GM19043 (cell line): ENCODE data around the gene FAM8A1.
A peak's percentile ranks its signal among the peaks of the same experiment; 100 is the strongest.
"Not testable (repeated sequence)": the region's sequence is repeated elsewhere in the genome, so short reads cannot be mapped to it uniquely, and the experiment has no call there.

Experiments used
- ATAC-seq: cut with Tn5 transposase; IDR thresholded peaks from one replicate; pipeline ENCODE4 v1.9.1; 2021; ENCODE audit warnings: low read depth; ENCODE audit not compliant: unreplicated experiment

Gene FAM8A1

GRCh38 chr6:17599877-17600526 lies at the start of gene FAM8A1:
Gene FAM8A1 (plus strand): TSS chr6:17600302. CDS start chr6:17600410, 108 bp downstream.
- ATAC-seq: peak; percentile 81

GRCh38 chr6:17551383-17551958 lies 48.6 kb upstream of the FAM8A1 start:
- no peak for ATAC-seq

GRCh38 chr6:17552861-17553260 lies 47.2 kb upstream of the FAM8A1 start:
- no peak for ATAC-seq

GRCh38 chr6:17556014-17556413 lies 44.1 kb upstream of the FAM8A1 start:
- no peak for ATAC-seq

- ATAC-seq: no peak
Observed at GRCh38 chr6:17562636-17563035, 37.5 kb upstream of the FAM8A1 start.

- no peak for ATAC-seq
Observed at GRCh38 chr6:17565399-17565798, 34.7 kb upstream of the FAM8A1 start.

- ATAC-seq: no peak
Observed at GRCh38 chr6:17574866-17575560, 25.1 kb upstream of the FAM8A1 start.

GRCh38 chr6:17577059-17577458 lies 23.0 kb upstream of the FAM8A1 start:
- ATAC-seq: no peak

- peak; percentile 57 for ATAC-seq
Observed at GRCh38 chr6:17580518-17581048, 19.5 kb upstream of the FAM8A1 start.

- not testable (repeated sequence) for ATAC-seq
Observed at GRCh38 chr6:17581282-17581681, 18.8 kb upstream of the FAM8A1 start.

- ATAC-seq: no peak
Observed at GRCh38 chr6:17583811-17584210, 16.3 kb upstream of the FAM8A1 start.

GRCh38 chr6:17584241-17584803 lies 15.8 kb upstream of the FAM8A1 start:
- ATAC-seq: peak; percentile 39

GRCh38 chr6:17585766-17586490 lies 14.2 kb upstream of the FAM8A1 start:
- ATAC-seq: no peak

- ATAC-seq: not testable (repeated sequence)
Observed at GRCh38 chr6:17586623-17587022, 13.5 kb upstream of the FAM8A1 start.

- ATAC-seq: no peak
Observed at GRCh38 chr6:17588011-17588410, 12.1 kb upstream of the FAM8A1 start.

- ATAC-seq: no peak
Observed at GRCh38 chr6:17589406-17590096, 10.6 kb upstream of the FAM8A1 start.

GRCh38 chr6:17591287-17591686 lies 8.8 kb upstream of the FAM8A1 start:
- ATAC-seq: no peak

GRCh38 chr6:17593246-17593645 lies 6.9 kb upstream of the FAM8A1 start:
- no peak for ATAC-seq

- no peak for ATAC-seq
Observed at GRCh38 chr6:17596085-17596484, 4.0 kb upstream of the FAM8A1 start.
